Sigmoid colon (tissue), 7 donors: ENCODE results near the gene SLC25A20. TPM values are rescaled to one million over a fixed set of nuclear protein-coding genes. Genes with fewer than 3 reads are reported as not detected.

Source experiments
- DNase-seq: peaks from one replicate; pipeline ENCODE4 v3.0.0-alpha.2; 2019
- H3K27ac ChIP-seq, 4 donors: fragments of 200-600 bp; sonication (generic); one replicate each; pipeline ENCODE4 v1.5.1; 2016 to 2019; ENCODE audit warnings: mild to moderate bottlenecking in 1 of 4
- H3K27me3 ChIP-seq, 3 donors: fragments of 200-600 bp; sonication (generic); one replicate each; pipeline ENCODE4 v1.5.1; 2019; ENCODE audit warnings: mild to moderate bottlenecking in 1 of 3
- H3K36me3 ChIP-seq, 4 donors: fragments of 200-600 bp; sonication (generic); one replicate each; pipeline ENCODE4 v1.5.1; 2016 to 2019
- H3K4me1 ChIP-seq, 4 donors: fragments of 200-600 bp; sonication (generic); one replicate each; pipeline ENCODE4 v1.5.1; 2017 to 2019
- H3K4me3 ChIP-seq, 4 donors: fragments of 200-600 bp; sonication (generic); one replicate each; pipeline ENCODE4 v1.5.1; 2017 to 2019; ENCODE audit warnings: mild to moderate bottlenecking in 2 of 4, moderate library complexity in 1 of 4
- H3K9me3 ChIP-seq, 4 donors: fragments of 200-600 bp in 3 of 4; sonication (generic) in 3 of 4; one replicate each; pipeline versions ENCODE4 v1.5.1 to v1.6.1; 2013 to 2019
- CTCF ChIP-seq, 4 experiments: fragments of 450-650 bp in 3 of 4; fragments of 200-600 bp in 1 of 4; IDR thresholded peaks; one replicate each; pipeline ENCODE4 v1.5.1; 2016 to 2019; ENCODE audit warnings: antibody characterized with exemption in 4 of 4, mild to moderate bottlenecking in 3 of 4, moderate library complexity in 2 of 4
- EP300 ChIP-seq, 4 donors: sonication (generic); formaldehyde crosslinking; IDR thresholded peaks; one replicate each; pipeline ENCODE4 v1.6.1; 2017; ENCODE audit warnings: antibody characterized with exemption in 4 of 4
- POLR2A ChIP-seq, 2 donors: fragments of 450-650 bp; IDR thresholded peaks; one replicate each; pipeline ENCODE4 v1.6.1; 2016; ENCODE audit warnings: antibody characterized with exemption in 2 of 2, mild to moderate bottlenecking in 2 of 2, moderate library complexity in 2 of 2
- POLR2AphosphoS5 ChIP-seq, 4 donors: sonication (generic); formaldehyde crosslinking; IDR thresholded peaks; one replicate each; pipeline ENCODE4 v1.6.1; 2017; ENCODE audit warnings: antibody characterized with exemption in 4 of 4
- WGBS, 2 donors: extraction: QIAGEN DNeasy Blood & Tissue Kit; methylation state at CpG; one replicate each; pipeline ENCODE4 v1.1.7; 2013; 5-methylcytosine and 5-hydroxymethylcytosine counted together
- intact Hi-C: fragments of 100-400 bp; cut with DNase I; formaldehyde crosslinking; loops from one replicate; pipeline ENCODE4 v1.15.1; 2023
- polyA plus RNA-seq, 3 donors: library from polyadenylated mRNA; stranded (reverse); fragments of 200-250 nt; gene quantifications; one replicate each; pipeline ENCODE4 v1.2.3, GENCODE V29; 2013
- total RNA-seq, 4 donors: library from RNA; depleted of rRNA; stranded (reverse); fragments of >200 nt; gene quantifications; one replicate each; pipeline ENCODE4 v1.1.0, GENCODE V29; 2016
- donor health status: healthy with polysubstance abuse.
- donor health status: Bipolar disorder and iron deficiency.
- donor health status: healthy.

The SLC25A20 gene
- total and polyA plus RNA-seq, 7 donors, result 18.2 to 65.2 (median 29.1) TPM

- TF ChIP-seq POLR2A (IDR thresholded peaks at IDR 0.05) (no peak), POLR2AphosphoS5 (IDR thresholded peaks at IDR 0.05) (no peak), CTCF (IDR thresholded peaks at IDR 0.05) (no peak), EP300 (IDR thresholded peaks at IDR 0.05) (no peak)
- intact Hi-C loops, result no loop called here
- Histone ChIP-seq H3K27ac (no peak overlapping the region), H3K9me3 (no peaks in the 10 kb centered on the region), H3K27me3 (no peaks in the 10 kb centered on the region), H3K4me1 (peaks cover 0 to 15% (median 3%) of the 10 kb centered on the region in 4 donors), H3K36me3 (peaks cover 0 to 8% (median 0%) of the 10 kb centered on the region in 4 donors), H3K4me3 (no peak overlapping the region)
- no peak for DNase-seq
Measured at GRCh38 chr3:48938156-48938555, 39.5 kb upstream of the SLC25A20 start.

GRCh38 chr3:48935530-48935929 is 36.8 kb upstream of the SLC25A20 start:
- Histone ChIP-seq H3K36me3 (peaks cover 0 to 8% (median 0%) of the 10 kb centered on the region in 4 donors), H3K4me1 (peaks cover 0 to 30% (median 17%) of the 10 kb centered on the region in 4 donors), H3K27me3 (no peaks in the 10 kb centered on the region), H3K9me3 (no peaks in the 10 kb centered on the region), H3K27ac (no peak overlapping the region), H3K4me3 (no peak overlapping the region)
- intact Hi-C loops, result no loop called here
- DNase-seq, result no peak
- WGBS, 2 donors, result 87 to 91% methylated on average over 4 of the region's 4 CpGs
- TF ChIP-seq POLR2AphosphoS5 (IDR thresholded peaks at IDR 0.05), result no peak
- no peak for TF ChIP-seq CTCF (IDR thresholded peaks at IDR 0.05)
- TF ChIP-seq EP300 (IDR thresholded peaks at IDR 0.05), result no peak
- TF ChIP-seq POLR2A (IDR thresholded peaks at IDR 0.05), result no peak

GRCh38 chr3:48934333-48934991 is 35.8 kb upstream of the SLC25A20 start:
- WGBS, 2 donors, result 92 to 95% methylated on average over 5 of the region's 5 CpGs
- Histone ChIP-seq H3K4me1 (peaks cover 0 to 40% (median 27%) of the 10 kb centered on the region in 4 donors), H3K27me3 (no peaks in the 10 kb centered on the region), H3K36me3 (peaks cover 0 to 8% (median 0%) of the 10 kb centered on the region in 4 donors), H3K9me3 (no peaks in the 10 kb centered on the region), H3K27ac (no peak overlapping the region), H3K4me3 (no peak overlapping the region)
- DNase-seq, result no peak
- TF ChIP-seq POLR2AphosphoS5 (IDR thresholded peaks at IDR 0.05) (no peak), EP300 (IDR thresholded peaks at IDR 0.05) (no peak), CTCF (IDR thresholded peaks at IDR 0.05) (no peak), POLR2A (IDR thresholded peaks at IDR 0.05) (no peak)
- intact Hi-C loops, result no loop called here

GRCh38 chr3:48931944-48932580 is 33.4 kb upstream of the SLC25A20 start:
- TF ChIP-seq CTCF (IDR thresholded peaks at IDR 0.05) (no peak), EP300 (IDR thresholded peaks at IDR 0.05) (no peak), POLR2AphosphoS5 (IDR thresholded peaks at IDR 0.05) (no peak), POLR2A (IDR thresholded peaks at IDR 0.05) (no peak)
- H3K9me3 ChIP-seq, result no peaks in the 10 kb centered on the region
- intact Hi-C loops, result no loop called here
- H3K27me3 ChIP-seq, result no peaks in the 10 kb centered on the region
- no peak for DNase-seq
- 70 to 85% methylated on average over 1 of the region's 1 CpG for WGBS, 2 donors
- peaks cover 0 to 19% (median 3%) of the 10 kb centered on the region in 4 donors for H3K36me3 ChIP-seq
- H3K27ac ChIP-seq, result no peak overlapping the region
- no peak overlapping the region for H3K4me3 ChIP-seq
- H3K4me1 ChIP-seq, result peaks cover 0 to 53% (median 49%) of the 10 kb centered on the region in 4 donors
